ENCODE results near the gene ADD1. TPM values are rescaled to one million over a fixed set of nuclear protein-coding genes. Genes with fewer than 3 reads are reported as not detected.
A peak's percentile ranks its signal among the peaks of the same experiment; 100 is the strongest.

The ADD1 gene
- total RNA-seq, 5 donors from 2014 or later (not counting 1 experiment from before 2014, with no cell fraction given), result 241 to 274 (median 256) TPM

DNA sequence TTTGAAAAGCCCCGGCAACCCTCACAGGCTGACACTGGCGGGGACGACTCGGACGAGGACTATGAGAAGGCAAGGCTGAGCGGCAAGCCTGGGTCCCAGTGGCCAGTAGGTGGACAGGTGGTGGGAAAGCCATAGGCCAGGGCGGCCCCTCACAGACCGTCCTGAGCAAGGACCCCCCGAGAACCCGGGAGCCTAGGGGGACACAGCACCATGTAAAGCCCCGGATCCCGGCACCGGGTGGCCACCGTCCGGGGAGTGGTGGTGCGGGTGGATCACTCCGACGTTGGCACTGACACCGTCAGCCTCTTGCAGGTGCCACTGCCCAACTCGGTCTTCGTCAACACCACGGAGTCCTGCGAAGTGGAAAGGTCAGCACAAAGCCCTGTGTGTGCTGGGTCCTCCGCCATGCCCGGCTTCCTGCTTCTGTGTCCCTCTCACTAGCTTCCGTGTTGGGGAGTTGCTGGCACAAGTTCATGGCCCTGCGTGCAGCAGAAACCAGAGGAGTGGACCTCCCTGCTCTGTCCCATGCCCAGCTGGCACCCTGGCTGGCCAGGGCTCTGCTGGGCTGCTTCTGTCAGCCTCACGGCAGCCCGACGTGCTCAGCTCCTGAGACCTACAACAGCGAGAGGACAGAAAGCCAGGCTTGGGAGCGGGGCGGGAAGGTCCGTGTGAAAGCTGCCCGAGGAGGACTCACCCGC is 11.9 kb upstream of the ADD1 start:
- DNase-seq, result peak in 3 of 35 experiments; percentile 2 to 15 (median 9)
- H3K4me1 Mint-ChIP-seq, result peaks cover 22 to 31% (median 24%) of the 10 kb centered on the region in 3 donors
- H3K4me3 Mint-ChIP-seq, result no peak overlapping the region

DNA sequence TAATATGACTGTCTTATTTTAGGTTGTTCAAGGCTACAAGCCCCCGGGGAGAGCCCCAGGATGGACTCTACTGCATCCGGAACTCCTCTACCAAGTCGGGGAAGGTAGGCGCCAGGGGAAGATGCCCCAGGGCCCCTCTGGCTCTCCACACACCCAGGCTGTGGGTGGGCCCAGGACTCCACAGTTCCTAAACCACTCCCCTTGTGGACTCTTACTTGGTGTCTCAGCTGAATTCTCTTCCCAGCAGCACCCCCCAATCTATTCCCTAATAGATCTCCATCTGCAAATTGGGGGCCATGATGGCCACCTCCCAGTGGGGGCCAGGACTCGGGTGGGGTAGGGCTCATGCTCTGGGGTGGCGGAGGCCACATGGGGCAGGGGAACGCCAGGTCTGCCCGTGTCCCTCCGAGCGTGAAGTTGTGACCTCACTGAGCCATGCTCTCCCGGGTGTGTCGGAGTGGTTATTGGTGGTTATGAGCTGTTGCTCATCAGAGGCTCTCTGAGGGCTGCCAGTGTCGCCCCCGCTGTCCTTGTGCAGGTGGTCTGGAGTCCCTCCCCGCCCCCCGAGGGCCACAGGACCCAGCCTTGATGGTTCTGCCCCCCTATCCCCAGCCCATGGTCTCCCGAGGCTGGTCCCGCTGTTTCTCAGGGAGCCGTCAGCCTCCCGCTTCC is 11.2 kb upstream of the ADD1 start:
- DNase-seq, result peak in 3 of 35 experiments; percentile 1 to 16 (median 7)
- H3K36me3 Mint-ChIP-seq, result peaks cover 11% of the 10 kb centered on the region
- H3K9me3 Mint-ChIP-seq, result no peaks in the 10 kb centered on the region
- ChIA-PET CTCF (no interaction called here), POLR2A (interaction anchor here in 1 of 2 donors (0.7 kb wide), 1 partner anchor 81 kb away, joined by 4 read pairs; no protein-coding TSS in a partner anchor)
- Histone ChIP-seq H3K4me1 (ENCODE audit: control insufficient read depth in 1 of 2, extremely low read depth in 1 of 2, insufficient read depth in 2 of 2, low read length in 2 of 2) (peaks cover 20 to 37% of the 10 kb centered on the region in 2 experiments), H3K4me3 (ENCODE audit: control insufficient read depth in 1 of 2, extremely low read depth in 1 of 2, low read length in 1 of 2) (no peak overlapping the region), H3K9me3 (no peaks in the 10 kb centered on the region), H3K36me3 (ENCODE audit: control insufficient read depth in 2 of 2, extremely low read depth in 1 of 2, insufficient read depth in 1 of 2, low read length in 1 of 2) (peaks cover 25 to 55% of the 10 kb centered on the region in 2 donors), H3K27me3 (replicated peaks in 1 of 2; ENCODE audit: control insufficient read depth in 2 of 2, extremely low read depth in 1 of 2, insufficient read depth in 2 of 2, low read length in 1 of 2) (no peaks in the 10 kb centered on the region), H3K27ac (ENCODE audit: low read length) (no peak overlapping the region)
- peak overlapping the region in 1 of 2 donors; percentile 52 for H3K27ac Mint-ChIP-seq
- no peak overlapping the region for H3K4me3 Mint-ChIP-seq
- WGBS (ENCODE audit: insufficient coverage), result 93% methylated on average over 15 of the region's 20 CpGs
- no peak for ATAC-seq (replicated peaks in 1 of 4)
- H3K27me3 Mint-ChIP-seq, result no peaks in the 10 kb centered on the region
- H3K4me1 Mint-ChIP-seq, result peaks cover 29 to 38% (median 29%) of the 10 kb centered on the region in 3 donors

More for the DNA sequence above, 11.9 kb upstream of the ADD1 start:
- H3K27ac ChIP-seq (ENCODE audit: low read length), result no peak overlapping the region
- ChIA-PET CTCF (no interaction called here), POLR2A (interaction anchor here in 1 of 2 donors (0.7 kb wide), 1 partner anchor 80 kb away, joined by 4 read pairs; no protein-coding TSS in a partner anchor)
- peaks cover 15 to 30% of the 10 kb centered on the region in 2 experiments for H3K4me1 ChIP-seq (ENCODE audit: control insufficient read depth in 1 of 2, extremely low read depth in 1 of 2, insufficient read depth in 2 of 2, low read length in 2 of 2)
- ATAC-seq (replicated peaks in 1 of 4), result no peak
- Mint-ChIP-seq H3K27me3 (no peaks in the 10 kb centered on the region), H3K36me3 (peaks cover 14% of the 10 kb centered on the region), H3K27ac (peak overlapping the region in 1 of 2 donors; percentile 52), H3K9me3 (no peaks in the 10 kb centered on the region)
- peaks cover 31 to 61% of the 10 kb centered on the region in 2 donors for H3K36me3 ChIP-seq (ENCODE audit: control insufficient read depth in 2 of 2, extremely low read depth in 1 of 2, insufficient read depth in 1 of 2, low read length in 1 of 2)
- no peaks in the 10 kb centered on the region for H3K27me3 ChIP-seq (replicated peaks in 1 of 2; ENCODE audit: control insufficient read depth in 2 of 2, extremely low read depth in 1 of 2, insufficient read depth in 2 of 2, low read length in 1 of 2)
- H3K4me3 ChIP-seq (ENCODE audit: control insufficient read depth in 1 of 2, extremely low read depth in 1 of 2, low read length in 1 of 2), result no peak overlapping the region
- 95% methylated on average over 32 of the region's 36 CpGs for WGBS (ENCODE audit: insufficient coverage)
- no peaks in the 10 kb centered on the region for H3K9me3 ChIP-seq

DNA sequence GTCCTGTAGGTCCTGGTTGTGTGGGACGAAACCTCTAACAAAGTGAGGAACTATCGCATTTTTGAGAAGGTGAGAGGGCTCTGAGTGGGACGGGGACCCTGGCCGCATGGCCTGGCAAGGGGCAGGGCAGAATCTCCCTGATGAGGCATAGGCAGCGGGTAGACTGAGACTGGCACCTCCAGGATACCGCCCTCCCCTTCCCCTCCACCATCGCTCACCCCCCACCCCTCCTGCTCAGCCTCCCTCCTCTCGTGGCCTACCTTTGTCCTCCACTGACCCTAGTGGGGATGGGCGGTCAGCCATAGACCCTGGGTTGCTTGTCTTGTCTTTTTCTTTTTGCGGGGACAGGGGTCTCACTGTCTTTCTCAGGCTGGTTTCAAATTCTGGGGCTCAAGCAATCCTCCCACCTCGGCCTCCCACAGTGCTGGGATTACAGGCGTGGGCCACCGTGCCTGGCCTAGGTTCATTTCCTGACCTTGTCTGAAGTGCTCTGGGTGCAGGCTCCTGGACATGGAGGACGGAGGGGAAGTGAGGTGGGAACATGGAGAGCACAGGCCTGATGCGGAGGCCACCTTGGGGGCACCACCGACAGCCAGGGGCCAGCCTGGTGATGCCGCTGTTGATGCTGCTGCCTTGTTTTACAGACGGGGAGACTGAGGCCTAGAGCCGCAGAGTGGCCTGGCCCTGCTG is 10.5 kb upstream of the ADD1 start:
- CTCF ChIA-PET, result no interaction called here

DNA sequence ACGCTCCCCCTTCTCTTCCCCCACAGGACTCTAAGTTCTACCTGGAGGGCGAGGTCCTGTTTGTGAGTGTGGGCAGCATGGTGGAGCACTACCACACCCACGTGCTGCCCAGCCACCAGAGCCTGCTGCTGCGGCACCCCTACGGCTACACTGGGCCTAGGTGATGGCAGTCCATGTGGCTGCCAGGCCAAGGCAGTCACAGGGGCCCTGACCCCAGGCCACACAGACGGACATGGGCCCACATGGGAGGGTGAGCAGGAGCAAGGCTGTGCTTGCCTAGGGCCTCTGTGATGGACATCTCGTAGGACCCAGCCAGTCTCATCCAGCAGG is 10.0 kb upstream of the ADD1 start:
- ChIA-PET POLR2A (no interaction called here), CTCF (no interaction called here)
- Histone ChIP-seq H3K4me1 (ENCODE audit: control insufficient read depth in 1 of 2, extremely low read depth in 1 of 2, insufficient read depth in 2 of 2, low read length in 2 of 2) (peaks cover 28 to 49% of the 10 kb centered on the region in 2 experiments), H3K4me3 (ENCODE audit: control insufficient read depth in 1 of 2, extremely low read depth in 1 of 2, low read length in 1 of 2) (no peak overlapping the region), H3K27ac (ENCODE audit: low read length) (no peak overlapping the region), H3K27me3 (replicated peaks in 1 of 2; ENCODE audit: control insufficient read depth in 2 of 2, extremely low read depth in 1 of 2, insufficient read depth in 2 of 2, low read length in 1 of 2) (no peaks in the 10 kb centered on the region), H3K9me3 (no peaks in the 10 kb centered on the region), H3K36me3 (ENCODE audit: control insufficient read depth in 2 of 2, extremely low read depth in 1 of 2, insufficient read depth in 1 of 2, low read length in 1 of 2) (peaks cover 21 to 44% of the 10 kb centered on the region in 2 donors)
- H3K27ac Mint-ChIP-seq, result no peak overlapping the region
- H3K9me3 Mint-ChIP-seq, result no peaks in the 10 kb centered on the region
- WGBS (ENCODE audit: insufficient coverage), result 96% methylated on average over 5 of the region's 7 CpGs
- DNase-seq (no peak), ATAC-seq (replicated peaks in 1 of 4) (no peak)
- peaks cover 8% of the 10 kb centered on the region for H3K36me3 Mint-ChIP-seq
- no peaks in the 10 kb centered on the region for H3K27me3 Mint-ChIP-seq
- H3K4me3 Mint-ChIP-seq, result no peak overlapping the region
- peaks cover 41 to 50% (median 41%) of the 10 kb centered on the region in 3 donors for H3K4me1 Mint-ChIP-seq

More for the DNA sequence above, 10.5 kb upstream of the ADD1 start:
- H3K27ac Mint-ChIP-seq, result peak overlapping the region; percentile 21 to 39
- no peaks in the 10 kb centered on the region for H3K9me3 ChIP-seq
- H3K27ac ChIP-seq (ENCODE audit: low read length), result no peak overlapping the region
- H3K4me1 ChIP-seq (ENCODE audit: control insufficient read depth in 1 of 2, extremely low read depth in 1 of 2, insufficient read depth in 2 of 2, low read length in 2 of 2), result peaks cover 25 to 44% of the 10 kb centered on the region in 2 experiments
- WGBS (ENCODE audit: insufficient coverage), result 96% methylated on average over 17 of the region's 19 CpGs
- H3K27me3 Mint-ChIP-seq, result no peaks in the 10 kb centered on the region
- H3K36me3 Mint-ChIP-seq, result peaks cover 11% of the 10 kb centered on the region
- peaks cover 36 to 44% (median 36%) of the 10 kb centered on the region in 3 donors for H3K4me1 Mint-ChIP-seq
- H3K9me3 Mint-ChIP-seq, result no peaks in the 10 kb centered on the region
- H3K36me3 ChIP-seq (ENCODE audit: control insufficient read depth in 2 of 2, extremely low read depth in 1 of 2, insufficient read depth in 1 of 2, low read length in 1 of 2), result peaks cover 25 to 48% of the 10 kb centered on the region in 2 donors
- POLR2A ChIA-PET, result no interaction called here
- ATAC-seq (replicated peaks in 1 of 4), result no peak
- no peak overlapping the region for H3K4me3 ChIP-seq (ENCODE audit: control insufficient read depth in 1 of 2, extremely low read depth in 1 of 2, low read length in 1 of 2)
- no peaks in the 10 kb centered on the region for H3K27me3 ChIP-seq (replicated peaks in 1 of 2; ENCODE audit: control insufficient read depth in 2 of 2, extremely low read depth in 1 of 2, insufficient read depth in 2 of 2, low read length in 1 of 2)
- peak in 3 of 35 experiments; percentile 0 to 12 (median 11) for DNase-seq
- no peak overlapping the region for H3K4me3 Mint-ChIP-seq

DNA sequence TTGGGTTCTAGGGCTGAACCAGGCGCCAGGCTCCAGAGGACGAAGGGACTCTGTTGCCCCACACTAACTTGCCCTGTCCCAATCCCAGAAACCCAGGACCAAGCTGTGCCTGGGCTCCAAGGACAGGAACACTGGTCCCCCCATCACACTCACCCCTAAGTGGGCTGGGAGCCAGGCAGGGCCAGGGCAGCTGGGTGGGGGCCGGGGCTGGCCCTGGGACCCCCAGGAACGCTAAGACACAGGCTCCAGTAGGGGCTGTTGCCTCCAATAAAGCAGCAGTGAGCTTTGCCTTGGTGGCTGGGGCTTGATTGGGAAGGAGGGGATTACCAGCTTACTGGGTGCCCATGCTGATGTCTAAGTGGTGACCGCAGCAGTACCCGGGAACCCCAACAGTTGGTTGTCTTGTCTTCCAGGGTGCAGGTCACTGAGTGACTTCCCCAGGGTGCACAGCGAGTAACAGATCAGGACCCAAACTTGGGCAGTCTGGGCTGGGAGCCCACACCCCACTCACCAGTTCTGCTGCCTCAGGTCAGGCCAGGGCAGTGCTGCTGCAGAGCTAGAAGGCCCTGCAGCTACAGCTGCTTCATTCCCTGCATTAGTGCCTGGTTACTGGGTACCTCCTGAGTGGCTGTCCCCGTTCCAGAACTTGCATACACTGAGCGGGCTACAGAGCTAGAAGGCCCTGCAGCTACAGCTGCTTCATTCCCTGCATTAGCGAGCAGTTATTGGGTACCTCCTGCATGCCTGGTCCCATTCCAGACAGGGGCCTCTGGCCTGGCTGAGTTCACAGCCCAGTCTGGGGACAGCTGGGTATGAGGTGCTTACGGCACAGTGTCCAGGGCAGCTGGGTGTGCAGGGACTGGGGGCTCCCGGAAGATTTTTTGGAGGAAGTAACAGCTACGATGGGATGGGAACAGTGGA is 9.4 kb upstream of the ADD1 start:
- Mint-ChIP-seq H3K4me3 (no peak overlapping the region), H3K9me3 (no peaks in the 10 kb centered on the region), H3K27me3 (no peaks in the 10 kb centered on the region), H3K4me1 (peaks cover 46 to 55% (median 47%) of the 10 kb centered on the region in 3 donors), H3K27ac (peak overlapping the region; percentile 91 to 93), H3K36me3 (peaks cover 3% of the 10 kb centered on the region)
- H3K9me3 ChIP-seq, result no peaks in the 10 kb centered on the region
- no peak overlapping the region for H3K4me3 ChIP-seq (ENCODE audit: control insufficient read depth in 1 of 2, extremely low read depth in 1 of 2, low read length in 1 of 2)
- no peaks in the 10 kb centered on the region for H3K27me3 ChIP-seq (replicated peaks in 1 of 2; ENCODE audit: control insufficient read depth in 2 of 2, extremely low read depth in 1 of 2, insufficient read depth in 2 of 2, low read length in 1 of 2)
- no peak for ATAC-seq (replicated peaks in 1 of 4)
- peaks cover 17 to 38% of the 10 kb centered on the region in 2 donors for H3K36me3 ChIP-seq (ENCODE audit: control insufficient read depth in 2 of 2, extremely low read depth in 1 of 2, insufficient read depth in 1 of 2, low read length in 1 of 2)
- H3K27ac ChIP-seq (ENCODE audit: low read length), result peak overlapping the region; percentile 72
- H3K4me1 ChIP-seq (ENCODE audit: control insufficient read depth in 1 of 2, extremely low read depth in 1 of 2, insufficient read depth in 2 of 2, low read length in 2 of 2), result peaks cover 30 to 55% of the 10 kb centered on the region in 2 experiments
- WGBS (ENCODE audit: insufficient coverage), result 83% methylated on average over 10 of the region's 13 CpGs
- ChIA-PET POLR2A (no interaction called here), CTCF (no interaction called here)
- peak in 1 of 35 experiments; percentile 12 for DNase-seq
